RWPE1 (cell line): ENCODE data around the gene SPATA19.

Source experiments
- CTCF ChIA-PET: fragments of 350-600 bp; sonication (Branson Sonifier 250); formaldehyde crosslinking; extraction: SDS; loops from one replicate; lab custom pipeline; 2021; lab: Yijun Ruan, JAX
- POLR2A ChIA-PET: fragments of 400-600 bp; formaldehyde crosslinking; extraction: SDS; loops from one replicate; lab custom pipeline; 2020; ENCODE audit warnings: antibody characterized with exemption; ENCODE audit not compliant: low non-redundant PET; lab: Yijun Ruan, JAX
- DNase-seq: peaks from one replicate; pipeline ENCODE4 v3.0.0; 2012; ENCODE audit warnings: low spot score
- H3K27ac ChIP-seq: fragments of 450-650 bp; 2 replicates; pipeline ENCODE4 v1.5.1; 2017
- CTCF ChIP-seq: fragments of 450-650 bp; conservative IDR thresholded peaks from 2 replicates; pipeline ENCODE4 v1.5.1; 2017; ENCODE audit warnings: low read depth, mild to moderate bottlenecking

The SPATA19 gene

GRCh38 chr11:133889188-133889587 is 43.9 kb upstream of the SPATA19 start:
- no peak for DNase-seq
- POLR2A ChIA-PET, result no interaction called here
- H3K27ac ChIP-seq, result no peak overlapping the region
- TF ChIP-seq CTCF, result no peak
- CTCF ChIA-PET, result no interaction called here

- POLR2A ChIA-PET, result no interaction called here
- CTCF ChIA-PET, result no interaction called here
- DNase-seq, result no peak
- no peak overlapping the region for H3K27ac ChIP-seq
- no peak for TF ChIP-seq CTCF
These were observed 42.5 kb upstream of the SPATA19 start for GRCh38 chr11:133887692-133888332.

- H3K27ac ChIP-seq, result no peak overlapping the region
- POLR2A ChIA-PET, result no interaction called here
- TF ChIP-seq CTCF, result no peak
- CTCF ChIA-PET, result no interaction called here
- DNase-seq, result no peak
These were observed 40.7 kb upstream of the SPATA19 start for GRCh38 chr11:133886029-133886428.

- POLR2A ChIA-PET, result no interaction called here
These were observed 26.8 kb upstream of the SPATA19 start for GRCh38 chr11:133872160-133872559.

GRCh38 chr11:133867456-133867855 is 22.1 kb upstream of the SPATA19 start:
- ChIA-PET CTCF (interaction anchor here (0.7 kb wide), 1 partner anchor 553 kb away, joined by 3 read pairs; no protein-coding TSS in a partner anchor), POLR2A (no interaction called here)
- no peak for DNase-seq
- H3K27ac ChIP-seq, result no peak overlapping the region
- no peak for TF ChIP-seq CTCF

More at GRCh38 chr11:133872160-133872559, 26.8 kb upstream of the SPATA19 start:
- CTCF ChIA-PET, result no interaction called here
- no peak for DNase-seq
- no peak for TF ChIP-seq CTCF
- H3K27ac ChIP-seq, result no peak overlapping the region

- POLR2A ChIA-PET, result no interaction called here
These were observed 20.2 kb upstream of the SPATA19 start for GRCh38 chr11:133865466-133865865.

More at GRCh38 chr11:133865466-133865865, 20.2 kb upstream of the SPATA19 start:
- no peak for TF ChIP-seq CTCF
- CTCF ChIA-PET, result no interaction called here
- DNase-seq, result no peak
- H3K27ac ChIP-seq, result no peak overlapping the region
